Uterus (tissue), 4 donors: ENCODE results near the gene LGALS1. TPM values are rescaled to one million over a fixed set of nuclear protein-coding genes. Genes with fewer than 3 reads are reported as not detected.

ENCODE experiments used
- DNase-seq, 2 donors: peaks; one replicate each; pipeline ENCODE4 v3.0.0-alpha.2; 2019 to 2020
- H3K27ac ChIP-seq, 2 donors: fragments of 200-600 bp; sonication (generic); 1 replicate in 1 of 2; 2 replicates in 1 of 2; pipeline ENCODE4 v1.5.1; 2016 to 2018
- H3K27me3 ChIP-seq, 2 donors: fragments of 200-600 bp; sonication (generic); one replicate each; pipeline ENCODE4 v1.5.1; 2018 to 2019; ENCODE audit warnings: control low read depth in 1 of 2
- H3K36me3 ChIP-seq, 2 donors: fragments of 200-600 bp; sonication (generic); one replicate each; pipeline ENCODE4 v1.5.1; 2019; ENCODE audit warnings: control low read depth in 1 of 2
- H3K4me1 ChIP-seq, 2 donors: fragments of 200-600 bp; sonication (generic); one replicate each; pipeline ENCODE4 v1.5.1; 2018 to 2019; ENCODE audit warnings: control low read depth in 1 of 2
- H3K4me3 ChIP-seq, 2 donors: fragments of 200-600 bp; sonication (generic); 1 replicate in 1 of 2; 2 replicates in 1 of 2; pipeline ENCODE4 v1.5.1; 2018 to 2019; ENCODE audit warnings: mild to moderate bottlenecking in 1 of 2
- H3K9me3 ChIP-seq, 2 donors: fragments of 200-600 bp; sonication (generic); one replicate each; pipeline ENCODE4 v1.5.1; 2019; ENCODE audit warnings: control low read depth in 1 of 2
- CTCF ChIP-seq, 4 experiments: fragments of 200-600 bp in 2 of 4; fragments of 450-650 bp in 2 of 4; sonication (generic) in 2 of 4; IDR thresholded peaks; one replicate each; pipeline ENCODE4 v1.5.1; 2016 to 2019; ENCODE audit warnings: antibody characterized with exemption in 4 of 4, mild to moderate bottlenecking in 2 of 4, moderate library complexity in 1 of 4
- POLR2A ChIP-seq, 2 donors: fragments of 450-650 bp; IDR thresholded peaks; one replicate each; pipeline ENCODE4 v1.6.1; 2016; ENCODE audit warnings: antibody characterized with exemption in 2 of 2, mild to moderate bottlenecking in 1 of 2, moderate library complexity in 1 of 2
- intact Hi-C: fragments of 100-400 bp; cut with DNase I; formaldehyde crosslinking; loops from one replicate; pipeline ENCODE4 v1.15.1; 2023; ENCODE audit warnings: low total_unique reads
- total RNA-seq, 4 donors: library from RNA; depleted of rRNA in 3 of 4; stranded (reverse); fragments of >200 nt in 3 of 4; gene quantifications; one replicate each; pipeline versions ENCODE4 v1.1.0 to v1.2.4, GENCODE V29; 2014 to 2023
- donor health status: DM: yes; HTN: yes; CAD: no.

Gene LGALS1
- total RNA-seq, 4 donors from 2014 or later: 1,421 to 3,100 (median 2,146) TPM

- Histone ChIP-seq H3K4me1 (no peaks in the 10 kb centered on the region), H3K27me3 (no peaks in the 10 kb centered on the region), H3K27ac (no peak overlapping the region), H3K4me3 (no peak overlapping the region), H3K9me3 (no peaks in the 10 kb centered on the region), H3K36me3 (no peaks in the 10 kb centered on the region)
- intact Hi-C loops: no loop called here
- no peak for DNase-seq
- TF ChIP-seq POLR2A (IDR thresholded peaks at IDR 0.05): no peak
- no peak for TF ChIP-seq CTCF (IDR thresholded peaks at IDR 0.05)
Observed at GRCh38 chr22:37709445-37709765, 34.0 kb downstream of the LGALS1 start.

- intact Hi-C loops: no loop called here
- no peak for TF ChIP-seq CTCF (IDR thresholded peaks at IDR 0.05)
- TF ChIP-seq POLR2A (IDR thresholded peaks at IDR 0.05): no peak
- Histone ChIP-seq H3K27me3 (no peaks in the 10 kb centered on the region), H3K4me3 (no peak overlapping the region), H3K9me3 (no peaks in the 10 kb centered on the region), H3K4me1 (no peaks in the 10 kb centered on the region), H3K27ac (no peak overlapping the region), H3K36me3 (no peaks in the 10 kb centered on the region)
- DNase-seq: no peak
Observed at GRCh38 chr22:37710675-37711074, 35.2 kb downstream of the LGALS1 start.

DNA sequence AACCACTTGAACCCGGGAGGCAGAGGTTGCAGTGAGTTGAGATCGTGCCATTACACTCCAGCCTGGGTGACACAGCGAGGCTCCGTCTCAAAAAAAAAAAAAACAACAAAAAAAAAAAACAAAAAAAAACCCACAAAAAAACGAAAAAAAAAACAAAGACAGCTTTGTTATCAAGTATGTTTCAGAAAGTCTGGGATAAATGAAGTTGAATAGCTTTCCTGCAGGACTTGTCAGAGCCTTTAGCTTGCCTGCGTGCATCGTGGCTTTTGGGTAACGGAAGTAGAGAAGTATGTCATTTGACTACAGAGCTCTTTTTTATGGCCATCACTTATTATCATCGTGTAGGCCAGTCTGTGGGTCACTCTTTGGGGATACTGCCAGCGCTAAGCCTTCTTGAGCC, 36.1 kb downstream of the LGALS1 start:
- intact Hi-C loops: no loop called here
- no peaks in the 10 kb centered on the region for H3K4me1 ChIP-seq
- TF ChIP-seq CTCF (IDR thresholded peaks at IDR 0.05): no peak
- TF ChIP-seq POLR2A (IDR thresholded peaks at IDR 0.05): no peak

DNA sequence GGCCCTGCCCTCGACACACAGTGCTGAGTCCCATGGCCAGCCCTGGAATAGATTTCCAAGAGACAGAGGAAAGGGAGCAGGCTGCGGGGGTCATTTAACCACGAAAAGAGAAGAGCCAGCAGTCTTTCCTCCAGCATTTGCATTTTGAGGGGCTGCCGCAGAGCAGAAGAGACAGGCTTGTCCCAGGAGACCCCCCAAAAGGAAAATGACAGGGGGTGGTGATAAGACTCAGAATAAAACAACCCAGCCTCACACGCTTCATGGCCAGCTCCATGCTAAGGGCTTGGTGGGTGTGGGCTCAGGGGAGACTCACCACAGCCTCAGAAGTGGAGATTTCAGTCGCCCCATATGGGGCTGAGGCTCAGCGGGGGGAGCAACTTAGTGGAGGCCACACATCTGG, 38.3 kb downstream of the LGALS1 start:
- TF ChIP-seq POLR2A (IDR thresholded peaks at IDR 0.05) (no peak), CTCF (IDR thresholded peaks at IDR 0.05) (no peak)

More for the DNA sequence above, 36.1 kb downstream of the LGALS1 start:
- Histone ChIP-seq H3K27me3 (no peaks in the 10 kb centered on the region), H3K4me3 (no peak overlapping the region), H3K9me3 (no peaks in the 10 kb centered on the region), H3K27ac (no peak overlapping the region), H3K36me3 (no peaks in the 10 kb centered on the region)
- no peak for DNase-seq

GRCh38 chr22:37714634-37715033, 39.2 kb downstream of the LGALS1 start:
- no peaks in the 10 kb centered on the region for H3K9me3 ChIP-seq
- H3K4me3 ChIP-seq: no peak overlapping the region
- no peak for TF ChIP-seq POLR2A (IDR thresholded peaks at IDR 0.05)
- no peak for TF ChIP-seq CTCF (IDR thresholded peaks at IDR 0.05)
- H3K36me3 ChIP-seq: no peaks in the 10 kb centered on the region
- H3K27ac ChIP-seq: no peak overlapping the region
- intact Hi-C loops: no loop called here
- DNase-seq: no peak
- H3K27me3 ChIP-seq: no peaks in the 10 kb centered on the region
- H3K4me1 ChIP-seq: no peaks in the 10 kb centered on the region

More for the DNA sequence above, 38.3 kb downstream of the LGALS1 start:
- no peak for DNase-seq
- no peaks in the 10 kb centered on the region for H3K27me3 ChIP-seq
- no peaks in the 10 kb centered on the region for H3K4me1 ChIP-seq
- no peaks in the 10 kb centered on the region for H3K36me3 ChIP-seq
- no peaks in the 10 kb centered on the region for H3K9me3 ChIP-seq
- H3K4me3 ChIP-seq: no peak overlapping the region
- H3K27ac ChIP-seq: no peak overlapping the region
- intact Hi-C loops: no loop called here
